ENCODE measurements around the gene RABGAP1L. TPM values are rescaled to one million over a fixed set of nuclear protein-coding genes. Genes with fewer than 3 reads are reported as not detected.
"Not testable (repeated sequence)": the region's sequence is repeated elsewhere in the genome, so short reads cannot be mapped to it uniquely, and the experiment has no call there.

The RABGAP1L gene
- total RNA-seq, 4 donors from 2014 or later = 42.4 to 74.5 (median 49.1) TPM

- TF ChIP-seq EP300 (IDR thresholded peaks at IDR 0.05) = no peak
- no peak for TF ChIP-seq CTCF (IDR thresholded peaks at IDR 0.05)
- TF ChIP-seq POLR2A (IDR thresholded peaks at IDR 0.05) = no peak
- Histone ChIP-seq H3K4me3 (no peak overlapping the region), H3K9me3 (peaks cover 0 to 9% (median 0%) of the 10 kb centered on the region in 4 donors), H3K27ac (no peak overlapping the region), H3K27me3 (no peaks in the 10 kb centered on the region), H3K4me1 (no peaks in the 10 kb centered on the region), H3K36me3 (no peaks in the 10 kb centered on the region)
- DNase-seq (ENCODE audit: low spot score in 2 of 2) = no peak
- WGBS, 2 donors = 77 to 91% methylated on average over 2 of the region's 2 CpGs
Measured at GRCh38 chr1:174491606-174492005, 332.3 kb downstream of the RABGAP1L start.

GRCh38 chr1:174497478-174497877, 338.2 kb downstream of the RABGAP1L start:
- Histone ChIP-seq H3K27me3 (no peaks in the 10 kb centered on the region), H3K9me3 (no peaks in the 10 kb centered on the region), H3K36me3 (no peaks in the 10 kb centered on the region), H3K4me1 (peaks cover 0 to 13% (median 0%) of the 10 kb centered on the region in 4 donors), H3K4me3 (no peak overlapping the region), H3K27ac (peak overlapping the region in 2 of 4 donors; percentile 8 to 29)
- no peak for DNase-seq (ENCODE audit: low spot score in 2 of 2)
- TF ChIP-seq POLR2A (IDR thresholded peaks at IDR 0.05) = no peak
- no peak for TF ChIP-seq EP300 (IDR thresholded peaks at IDR 0.05)
- TF ChIP-seq CTCF (IDR thresholded peaks at IDR 0.05) = no peak

- not testable (repeated sequence) for DNase-seq (ENCODE audit: low spot score in 2 of 2); H3K27me3 ChIP-seq; H3K9me3 ChIP-seq; H3K4me1 ChIP-seq; H3K27ac ChIP-seq; H3K36me3 ChIP-seq; H3K4me3 ChIP-seq
- 97 to 98% methylated on average over 6 of the region's 6 CpGs for WGBS, 2 donors
Measured at GRCh38 chr1:174516755-174517154, 357.4 kb downstream of the RABGAP1L start.

GRCh38 chr1:174519844-174520243, 360.5 kb downstream of the RABGAP1L start:
- TF ChIP-seq CTCF (IDR thresholded peaks at IDR 0.05) (no peak), EP300 (IDR thresholded peaks at IDR 0.05) (no peak), POLR2A (IDR thresholded peaks at IDR 0.05) (no peak)
- Histone ChIP-seq H3K9me3 (peaks cover 0 to 6% (median 0%) of the 10 kb centered on the region in 4 donors), H3K4me1 (no peaks in the 10 kb centered on the region), H3K27me3 (no peaks in the 10 kb centered on the region), H3K27ac (no peak overlapping the region), H3K36me3 (no peaks in the 10 kb centered on the region), H3K4me3 (no peak overlapping the region)
- WGBS, 2 donors = 40 to 46% methylated on average over 2 of the region's 2 CpGs
- DNase-seq (ENCODE audit: low spot score in 2 of 2) = no peak

- Histone ChIP-seq H3K36me3 (peaks cover 0 to 7% (median 0%) of the 10 kb centered on the region in 3 donors), H3K4me3 (no peak overlapping the region), H3K27ac (no peak overlapping the region), H3K4me1 (no peaks in the 10 kb centered on the region), H3K27me3 (no peaks in the 10 kb centered on the region), H3K9me3 (peaks cover 0 to 27% (median 2%) of the 10 kb centered on the region in 4 donors)
- no peak for DNase-seq (ENCODE audit: low spot score in 2 of 2)
- no peak for TF ChIP-seq EP300 (IDR thresholded peaks at IDR 0.05)
- TF ChIP-seq POLR2A (IDR thresholded peaks at IDR 0.05) = no peak
- no peak for TF ChIP-seq CTCF (IDR thresholded peaks at IDR 0.05)
- 93 to 96% methylated on average over 1 of the region's 1 CpG for WGBS, 2 donors
Measured at GRCh38 chr1:174531751-174532150, 372.4 kb downstream of the RABGAP1L start.

- no peak for DNase-seq (ENCODE audit: low spot score in 2 of 2)
- TF ChIP-seq EP300 (IDR thresholded peaks at IDR 0.05) = no peak
- TF ChIP-seq POLR2A (IDR thresholded peaks at IDR 0.05) = no peak
- Histone ChIP-seq H3K27ac (no peak overlapping the region), H3K4me3 (no peak overlapping the region), H3K9me3 (peaks cover 0 to 36% (median 3%) of the 10 kb centered on the region in 4 donors), H3K36me3 (peaks cover 0 to 7% (median 0%) of the 10 kb centered on the region in 3 donors), H3K27me3 (no peaks in the 10 kb centered on the region), H3K4me1 (no peaks in the 10 kb centered on the region)
Measured at GRCh38 chr1:174534789-174535188, 375.5 kb downstream of the RABGAP1L start.
